Measurements from ENCODE around the gene SLC39A8. TPM values are rescaled to one million over a fixed set of nuclear protein-coding genes. Genes with fewer than 3 reads are reported as not detected.

Gene SLC39A8
- total RNA-seq, 5 donors from 2014 or later (not counting 1 experiment from before 2014, with no cell fraction given), result 19.2 to 23.0 (median 19.9) TPM

GRCh38 chr4:102259702-102260101 is 85.6 kb downstream of the SLC39A8 start:
- no CpG with 5 or more reads among the region's 1 CpG for WGBS (ENCODE audit: insufficient coverage)
- CTCF ChIA-PET, result no interaction called here
- DNase-seq, result no peak

DNA sequence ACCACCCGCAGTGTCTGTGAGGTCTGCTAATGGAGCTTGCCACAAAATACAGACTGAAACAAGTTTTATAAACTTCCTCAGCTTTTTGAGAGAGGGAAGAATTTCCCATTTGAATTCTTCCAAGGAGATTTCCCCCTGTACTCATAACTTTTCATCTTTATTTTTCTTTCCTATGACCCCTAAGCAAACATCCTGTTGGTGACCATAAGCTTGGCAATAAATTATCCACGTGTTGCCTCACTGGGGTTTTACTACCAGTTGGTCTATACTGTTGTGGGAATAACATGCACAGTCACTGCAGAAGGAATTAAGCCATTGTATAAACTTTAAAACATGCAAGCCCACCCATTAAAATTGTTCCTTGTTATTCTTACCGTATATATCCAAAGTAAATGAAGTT is 86.2 kb downstream of the SLC39A8 start:
- Mint-ChIP-seq H3K36me3 (peaks cover 4% of the 10 kb centered on the region), H3K27ac (no peak overlapping the region), H3K9me3 (no peaks in the 10 kb centered on the region), H3K4me3 (no peak overlapping the region), H3K4me1 (peaks cover 2 to 7% (median 6%) of the 10 kb centered on the region in 3 donors), H3K27me3 (no peaks in the 10 kb centered on the region)
- ChIA-PET CTCF (interaction anchor here in 1 of 2 donors (0.6 kb wide), 1 partner anchor 748 kb away, joined by 7 read pairs; no protein-coding TSS in a partner anchor), POLR2A (no interaction called here)
- Histone ChIP-seq H3K27ac (ENCODE audit: low read length) (no peak overlapping the region), H3K27me3 (replicated peaks in 1 of 2; ENCODE audit: control insufficient read depth in 2 of 2, extremely low read depth in 1 of 2, insufficient read depth in 2 of 2, low read length in 1 of 2) (no peaks in the 10 kb centered on the region), H3K4me1 (ENCODE audit: control insufficient read depth in 1 of 2, extremely low read depth in 1 of 2, insufficient read depth in 2 of 2, low read length in 2 of 2) (no peaks in the 10 kb centered on the region), H3K4me3 (ENCODE audit: control insufficient read depth in 1 of 2, extremely low read depth in 1 of 2, low read length in 1 of 2) (no peak overlapping the region), H3K36me3 (ENCODE audit: control insufficient read depth in 2 of 2, extremely low read depth in 1 of 2, insufficient read depth in 1 of 2, low read length in 1 of 2) (no peaks in the 10 kb centered on the region), H3K9me3 (no peaks in the 10 kb centered on the region)
- DNase-seq (no peak), ATAC-seq (replicated peaks in 1 of 4) (no peak)
- no CpG with 5 or more reads among the region's 3 CpGs for WGBS (ENCODE audit: insufficient coverage)

More at GRCh38 chr4:102259702-102260101, 85.6 kb downstream of the SLC39A8 start:
- Histone ChIP-seq H3K9me3 (no peaks in the 10 kb centered on the region), H3K27me3 (replicated peaks in 1 of 2; ENCODE audit: control insufficient read depth in 2 of 2, extremely low read depth in 1 of 2, insufficient read depth in 2 of 2, low read length in 1 of 2) (no peaks in the 10 kb centered on the region), H3K27ac (ENCODE audit: low read length) (no peak overlapping the region), H3K4me1 (ENCODE audit: control insufficient read depth in 1 of 2, extremely low read depth in 1 of 2, insufficient read depth in 2 of 2, low read length in 2 of 2) (no peaks in the 10 kb centered on the region), H3K4me3 (ENCODE audit: control insufficient read depth in 1 of 2, extremely low read depth in 1 of 2, low read length in 1 of 2) (no peak overlapping the region), H3K36me3 (ENCODE audit: control insufficient read depth in 2 of 2, extremely low read depth in 1 of 2, insufficient read depth in 1 of 2, low read length in 1 of 2) (no peaks in the 10 kb centered on the region)
- ATAC-seq (replicated peaks in 1 of 4), result no peak
- H3K36me3 Mint-ChIP-seq, result peaks cover 4% of the 10 kb centered on the region
- H3K27me3 Mint-ChIP-seq, result no peaks in the 10 kb centered on the region
- POLR2A ChIA-PET, result no interaction called here
- no peak overlapping the region for H3K4me3 Mint-ChIP-seq
- H3K4me1 Mint-ChIP-seq, result peaks cover 2 to 7% (median 6%) of the 10 kb centered on the region in 3 donors
- H3K9me3 Mint-ChIP-seq, result no peaks in the 10 kb centered on the region
- no peak overlapping the region for H3K27ac Mint-ChIP-seq

DNA sequence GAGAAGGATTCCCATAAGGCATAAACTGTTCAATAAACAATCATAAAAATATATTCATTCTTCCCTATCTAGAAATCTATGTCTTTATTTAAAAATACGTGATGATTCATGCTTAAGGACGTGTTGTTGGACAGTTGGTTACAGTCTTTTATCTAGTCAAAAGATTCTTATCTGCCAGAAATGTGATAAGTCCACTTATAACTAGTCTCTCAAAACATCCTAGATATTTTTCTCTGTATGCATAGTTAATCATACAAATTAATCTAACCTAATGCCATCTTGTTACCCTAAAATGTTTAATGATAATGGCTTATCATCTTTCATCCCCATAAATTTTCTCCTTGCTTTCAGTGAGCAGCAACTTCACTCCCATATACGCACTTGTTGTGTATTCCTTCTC is 89.0 kb downstream of the SLC39A8 start:
- no peaks in the 10 kb centered on the region for H3K9me3 Mint-ChIP-seq
- no peak overlapping the region for H3K4me3 ChIP-seq (ENCODE audit: control insufficient read depth in 1 of 2, extremely low read depth in 1 of 2, low read length in 1 of 2)
- no peak for ATAC-seq (replicated peaks in 1 of 4)
- CTCF ChIA-PET, result no interaction called here
- no peak overlapping the region for H3K27ac Mint-ChIP-seq
- no peaks in the 10 kb centered on the region for H3K27me3 ChIP-seq (replicated peaks in 1 of 2; ENCODE audit: control insufficient read depth in 2 of 2, extremely low read depth in 1 of 2, insufficient read depth in 2 of 2, low read length in 1 of 2)
- H3K4me1 Mint-ChIP-seq, result no peaks in the 10 kb centered on the region
- no peak overlapping the region for H3K4me3 Mint-ChIP-seq
- H3K4me1 ChIP-seq (ENCODE audit: control insufficient read depth in 1 of 2, extremely low read depth in 1 of 2, insufficient read depth in 2 of 2, low read length in 2 of 2), result no peaks in the 10 kb centered on the region
- DNase-seq, result no peak
- no peaks in the 10 kb centered on the region for H3K27me3 Mint-ChIP-seq
- no CpG with 5 or more reads among the region's 3 CpGs for WGBS (ENCODE audit: insufficient coverage)
- no peaks in the 10 kb centered on the region for H3K36me3 Mint-ChIP-seq
- POLR2A ChIA-PET, result no interaction called here
- no peaks in the 10 kb centered on the region for H3K36me3 ChIP-seq (ENCODE audit: control insufficient read depth in 2 of 2, extremely low read depth in 1 of 2, insufficient read depth in 1 of 2, low read length in 1 of 2)
- no peak overlapping the region for H3K27ac ChIP-seq (ENCODE audit: low read length)
- H3K9me3 ChIP-seq, result no peaks in the 10 kb centered on the region

DNA sequence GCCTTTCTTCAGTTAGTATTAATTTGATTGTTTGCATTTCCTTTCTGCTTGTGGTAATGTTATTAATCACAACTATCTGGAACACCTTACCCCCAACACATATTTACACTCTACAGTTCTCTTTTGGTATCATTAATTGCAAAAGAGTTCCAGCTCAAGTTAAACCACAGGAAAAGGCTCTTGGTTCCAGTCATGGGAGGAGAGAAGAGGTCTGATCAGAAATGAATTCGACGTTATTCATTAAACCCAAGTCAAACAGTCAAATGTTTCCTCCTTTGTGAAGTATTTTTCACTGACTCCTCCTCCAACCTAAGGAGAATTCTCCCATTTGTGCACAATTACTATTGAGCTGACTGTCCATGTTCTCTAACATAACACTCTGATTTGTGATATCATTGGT is 91.4 kb downstream of the SLC39A8 start:
- Histone ChIP-seq H3K27me3 (replicated peaks in 1 of 2; ENCODE audit: control insufficient read depth in 2 of 2, extremely low read depth in 1 of 2, insufficient read depth in 2 of 2, low read length in 1 of 2) (no peaks in the 10 kb centered on the region), H3K27ac (ENCODE audit: low read length) (no peak overlapping the region), H3K4me1 (ENCODE audit: control insufficient read depth in 1 of 2, extremely low read depth in 1 of 2, insufficient read depth in 2 of 2, low read length in 2 of 2) (no peaks in the 10 kb centered on the region), H3K4me3 (ENCODE audit: control insufficient read depth in 1 of 2, extremely low read depth in 1 of 2, low read length in 1 of 2) (no peak overlapping the region), H3K9me3 (no peaks in the 10 kb centered on the region), H3K36me3 (ENCODE audit: control insufficient read depth in 2 of 2, extremely low read depth in 1 of 2, insufficient read depth in 1 of 2, low read length in 1 of 2) (no peaks in the 10 kb centered on the region)
- Mint-ChIP-seq H3K9me3 (no peaks in the 10 kb centered on the region), H3K4me1 (no peaks in the 10 kb centered on the region), H3K36me3 (no peaks in the 10 kb centered on the region), H3K27ac (no peak overlapping the region), H3K27me3 (no peaks in the 10 kb centered on the region), H3K4me3 (no peak overlapping the region)
- ChIA-PET CTCF (no interaction called here), POLR2A (no interaction called here)
- no peak for DNase-seq
- ATAC-seq (replicated peaks in 1 of 4), result no peak
- no CpG with 5 or more reads among the region's 2 CpGs for WGBS (ENCODE audit: insufficient coverage)

GRCh38 chr4:102252171-102252570 is 93.1 kb downstream of the SLC39A8 start:
- no peak for DNase-seq
- H3K4me3 ChIP-seq (ENCODE audit: control insufficient read depth in 1 of 2, extremely low read depth in 1 of 2, low read length in 1 of 2), result no peak overlapping the region
- CTCF ChIA-PET, result no interaction called here
- POLR2A ChIA-PET, result no interaction called here
- H3K4me1 Mint-ChIP-seq, result no peaks in the 10 kb centered on the region
- H3K9me3 ChIP-seq, result no peaks in the 10 kb centered on the region
- H3K36me3 Mint-ChIP-seq, result no peaks in the 10 kb centered on the region
- ATAC-seq (replicated peaks in 1 of 4), result no peak
- H3K27me3 Mint-ChIP-seq, result no peaks in the 10 kb centered on the region
- no CpG with 5 or more reads among the region's 2 CpGs for WGBS (ENCODE audit: insufficient coverage)
- no peak overlapping the region for H3K4me3 Mint-ChIP-seq
- no peak overlapping the region for H3K27ac Mint-ChIP-seq
- no peaks in the 10 kb centered on the region for H3K9me3 Mint-ChIP-seq
- H3K27me3 ChIP-seq (replicated peaks in 1 of 2; ENCODE audit: control insufficient read depth in 2 of 2, extremely low read depth in 1 of 2, insufficient read depth in 2 of 2, low read length in 1 of 2), result no peaks in the 10 kb centered on the region
- H3K36me3 ChIP-seq (ENCODE audit: control insufficient read depth in 2 of 2, extremely low read depth in 1 of 2, insufficient read depth in 1 of 2, low read length in 1 of 2), result no peaks in the 10 kb centered on the region
- no peak overlapping the region for H3K27ac ChIP-seq (ENCODE audit: low read length)
- H3K4me1 ChIP-seq (ENCODE audit: control insufficient read depth in 1 of 2, extremely low read depth in 1 of 2, insufficient read depth in 2 of 2, low read length in 2 of 2), result no peaks in the 10 kb centered on the region

- no peak overlapping the region for H3K27ac ChIP-seq (ENCODE audit: low read length)
- H3K9me3 Mint-ChIP-seq, result no peaks in the 10 kb centered on the region
- H3K36me3 Mint-ChIP-seq, result no peaks in the 10 kb centered on the region
- no peaks in the 10 kb centered on the region for H3K9me3 ChIP-seq
- ChIA-PET POLR2A (no interaction called here), CTCF (no interaction called here)
- no peak overlapping the region for H3K4me3 ChIP-seq (ENCODE audit: control insufficient read depth in 1 of 2, extremely low read depth in 1 of 2, low read length in 1 of 2)
- no peaks in the 10 kb centered on the region for H3K27me3 Mint-ChIP-seq
- ATAC-seq (replicated peaks in 1 of 4) (no peak), DNase-seq (no peak)
- no peak overlapping the region for H3K4me3 Mint-ChIP-seq
- 93% methylated on average over 21 of the region's 26 CpGs for WGBS (ENCODE audit: insufficient coverage)
- no peaks in the 10 kb centered on the region for H3K4me1 ChIP-seq (ENCODE audit: control insufficient read depth in 1 of 2, extremely low read depth in 1 of 2, insufficient read depth in 2 of 2, low read length in 2 of 2)
- H3K4me1 Mint-ChIP-seq, result no peaks in the 10 kb centered on the region
- no peaks in the 10 kb centered on the region for H3K27me3 ChIP-seq (replicated peaks in 1 of 2; ENCODE audit: control insufficient read depth in 2 of 2, extremely low read depth in 1 of 2, insufficient read depth in 2 of 2, low read length in 1 of 2)
- H3K27ac Mint-ChIP-seq, result no peak overlapping the region
- no peaks in the 10 kb centered on the region for H3K36me3 ChIP-seq (ENCODE audit: control insufficient read depth in 2 of 2, extremely low read depth in 1 of 2, insufficient read depth in 1 of 2, low read length in 1 of 2)
Measured at GRCh38 chr4:102250341-102250740, 94.9 kb downstream of the SLC39A8 start.

- Histone ChIP-seq H3K27me3 (replicated peaks in 1 of 2; ENCODE audit: control insufficient read depth in 2 of 2, extremely low read depth in 1 of 2, insufficient read depth in 2 of 2, low read length in 1 of 2) (peaks cover 0 to 6% of the 10 kb centered on the region in 2 experiments), H3K27ac (ENCODE audit: low read length) (no peak overlapping the region), H3K4me1 (ENCODE audit: control insufficient read depth in 1 of 2, extremely low read depth in 1 of 2, insufficient read depth in 2 of 2, low read length in 2 of 2) (no peaks in the 10 kb centered on the region), H3K9me3 (no peaks in the 10 kb centered on the region), H3K36me3 (ENCODE audit: control insufficient read depth in 2 of 2, extremely low read depth in 1 of 2, insufficient read depth in 1 of 2, low read length in 1 of 2) (no peaks in the 10 kb centered on the region), H3K4me3 (ENCODE audit: control insufficient read depth in 1 of 2, extremely low read depth in 1 of 2, low read length in 1 of 2) (no peak overlapping the region)
- Mint-ChIP-seq H3K4me3 (no peak overlapping the region), H3K9me3 (peaks cover 0 to 3% (median 0%) of the 10 kb centered on the region in 3 donors), H3K27me3 (no peaks in the 10 kb centered on the region), H3K27ac (no peak overlapping the region), H3K36me3 (no peaks in the 10 kb centered on the region), H3K4me1 (no peaks in the 10 kb centered on the region)
- POLR2A ChIA-PET, result interaction anchor here in 1 of 2 donors (0.5 kb wide), 1 partner anchor 501 kb away, joined by 3 read pairs; no protein-coding TSS in a partner anchor
- ATAC-seq (replicated peaks in 1 of 4) (no peak), DNase-seq (no peak)
- no CpG with 5 or more reads among the region's 1 CpG for WGBS (ENCODE audit: insufficient coverage)
- CTCF ChIA-PET, result interaction anchor here in 1 of 2 donors (0.6 kb wide), 1 partner anchor 15 kb away, joined by 3 read pairs; no protein-coding TSS in a partner anchor
Measured at GRCh38 chr4:102247041-102247440, 98.2 kb downstream of the SLC39A8 start.
